ENCODE measurements around the gene RSAD1. TPM values are rescaled to one million over a fixed set of nuclear protein-coding genes. Genes with fewer than 3 reads are reported as not detected.

RSAD1 gene
- total and polyA plus RNA-seq, 2 donors = 17.0 to 29.2 TPM

DNA sequence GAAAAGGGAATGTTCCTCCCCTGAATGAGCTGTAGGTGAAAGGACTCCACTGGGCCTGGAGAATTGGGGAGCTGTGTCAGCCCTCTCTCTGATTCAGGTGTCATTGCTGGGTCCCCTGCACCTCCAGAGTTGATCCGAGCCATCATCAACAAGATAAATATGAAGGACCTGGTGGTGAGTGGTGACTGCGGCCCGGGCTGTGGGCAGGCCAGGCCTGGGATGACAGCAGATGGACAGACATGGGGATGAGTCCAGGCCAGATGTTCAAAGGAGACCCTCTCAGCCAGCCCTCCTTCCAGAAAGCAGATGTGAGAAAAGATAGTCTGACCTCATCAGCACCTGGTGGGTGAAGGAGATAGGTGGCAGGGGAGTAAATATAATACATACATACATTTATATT is 14.5 kb upstream of the RSAD1 start:
- DNase-seq (ENCODE audit: extremely low spot score) = no peak
- Histone ChIP-seq H3K27ac (ENCODE audit: low read depth) (no peak overlapping the region), H3K4me1 (ENCODE audit: insufficient read depth) (no peaks in the 10 kb centered on the region), H3K36me3 (ENCODE audit: insufficient read depth) (no peaks in the 10 kb centered on the region), H3K4me3 (ENCODE audit: low read depth, low read length) (no peak overlapping the region)
- WGBS = 93% methylated on average over 3 of the region's 3 CpGs

DNA sequence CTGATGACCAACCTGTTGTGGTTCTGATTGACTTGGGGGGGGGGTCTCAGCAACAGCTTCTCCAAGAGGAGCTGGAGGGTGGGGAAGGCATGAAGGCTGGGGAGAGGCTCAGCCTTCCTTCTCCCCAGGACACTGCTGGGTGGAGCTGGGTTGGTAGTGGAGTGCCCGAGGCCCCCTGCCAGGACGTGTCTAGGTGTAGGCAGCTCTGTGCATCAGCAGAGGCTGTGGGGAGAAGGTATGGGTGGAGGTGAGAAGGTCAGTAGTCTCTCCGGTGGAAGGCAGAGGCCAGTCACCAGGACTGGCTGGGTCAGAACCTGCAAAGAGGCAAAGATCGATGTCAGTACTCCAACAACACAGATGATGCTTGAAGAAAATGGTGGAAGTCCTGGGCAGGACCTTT is 13.9 kb upstream of the RSAD1 start:
- Histone ChIP-seq H3K27ac (ENCODE audit: low read depth) (no peak overlapping the region), H3K4me3 (ENCODE audit: low read depth, low read length) (no peak overlapping the region), H3K36me3 (ENCODE audit: insufficient read depth) (no peaks in the 10 kb centered on the region), H3K4me1 (ENCODE audit: insufficient read depth) (no peaks in the 10 kb centered on the region)
- DNase-seq (ENCODE audit: extremely low spot score) = no peak
- WGBS = 80% methylated on average over 4 of the region's 4 CpGs

DNA sequence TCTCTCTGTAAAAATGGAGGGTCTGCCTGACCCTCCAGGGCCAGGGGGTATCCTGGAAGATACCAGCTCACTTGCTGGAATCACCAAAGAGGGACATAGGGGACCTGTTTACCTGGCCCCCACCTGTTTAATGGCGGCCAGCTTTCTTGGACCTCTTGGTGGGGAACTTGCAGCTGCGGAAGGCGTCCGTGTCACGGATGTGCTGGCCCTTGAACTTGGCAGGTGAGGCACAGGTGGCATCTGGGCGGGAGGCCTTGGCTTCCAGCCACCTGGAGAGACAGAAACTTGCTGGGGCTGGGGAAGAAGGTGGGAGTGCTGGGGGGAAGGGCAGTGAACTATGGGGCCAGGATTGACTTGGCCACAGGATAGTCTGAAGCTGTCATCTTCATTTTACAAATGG is 13.5 kb upstream of the RSAD1 start:
- Histone ChIP-seq H3K4me1 (ENCODE audit: insufficient read depth) (no peaks in the 10 kb centered on the region), H3K27ac (ENCODE audit: low read depth) (no peak overlapping the region), H3K36me3 (ENCODE audit: insufficient read depth) (no peaks in the 10 kb centered on the region), H3K4me3 (ENCODE audit: low read depth, low read length) (no peak overlapping the region)
- no peak for DNase-seq (ENCODE audit: extremely low spot score)
- 94% methylated on average over 6 of the region's 6 CpGs for WGBS

DNA sequence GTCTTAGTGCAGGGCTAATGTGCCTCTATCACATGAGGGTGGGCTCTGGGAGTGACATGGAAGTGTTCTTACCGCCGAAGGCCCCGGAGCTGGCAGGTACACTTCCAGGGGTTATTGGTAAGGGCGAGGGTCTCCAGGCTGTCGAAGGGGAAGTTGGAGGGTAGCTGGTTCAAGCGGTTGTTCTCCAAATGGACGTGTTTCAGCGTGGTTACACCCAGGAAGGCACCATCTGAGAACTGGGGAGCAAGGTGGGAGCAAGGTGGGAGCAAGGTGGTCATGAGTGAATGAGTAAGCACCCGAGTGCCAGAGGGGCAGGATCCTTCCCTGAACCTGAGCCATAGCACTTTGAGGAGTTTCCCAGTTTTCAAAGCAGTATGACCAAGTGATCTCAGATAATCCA is 13.0 kb upstream of the RSAD1 start:
- Histone ChIP-seq H3K4me3 (ENCODE audit: low read depth, low read length) (no peak overlapping the region), H3K4me1 (ENCODE audit: insufficient read depth) (no peaks in the 10 kb centered on the region), H3K27ac (ENCODE audit: low read depth) (no peak overlapping the region), H3K36me3 (ENCODE audit: insufficient read depth) (no peaks in the 10 kb centered on the region)
- 96% methylated on average over 9 of the region's 9 CpGs for WGBS
- no peak for DNase-seq (ENCODE audit: extremely low spot score)

DNA sequence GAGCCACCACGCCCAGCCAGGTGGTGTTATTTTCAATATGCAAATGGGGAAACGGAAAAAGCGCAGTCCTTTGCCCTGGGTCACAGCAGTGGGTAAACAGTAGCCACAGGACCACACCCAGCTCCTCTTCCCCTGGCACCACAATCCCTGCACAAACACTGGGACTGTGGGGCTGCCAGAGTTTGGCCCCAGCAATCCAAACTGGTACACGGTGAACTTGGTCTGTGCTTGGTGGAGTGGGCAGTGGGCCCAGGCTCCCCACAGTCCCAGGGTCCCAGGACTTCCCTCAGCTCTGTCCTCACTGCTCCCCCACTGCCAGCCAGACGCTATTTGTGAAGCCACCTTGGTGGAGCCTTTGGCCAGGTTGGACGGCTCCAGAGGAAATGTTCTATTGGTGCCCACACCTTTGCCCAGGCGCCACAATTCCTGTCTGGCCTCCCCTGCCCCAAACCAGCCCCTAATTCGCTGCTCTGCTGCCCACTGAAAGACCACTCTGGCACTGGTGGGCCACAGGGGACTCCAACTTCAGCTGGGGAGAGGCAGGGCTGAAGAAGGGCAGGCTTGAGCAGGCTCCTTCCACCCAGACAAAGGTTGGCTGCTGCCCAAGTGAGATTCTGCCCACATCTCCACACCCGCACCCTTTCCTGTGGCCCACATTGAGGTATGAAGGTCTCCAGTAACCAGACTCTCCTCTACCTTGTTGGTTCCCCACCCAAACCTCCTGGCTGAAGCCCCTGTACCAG is 12.1 kb upstream of the RSAD1 start:
- 86% methylated on average over 9 of the region's 9 CpGs for WGBS
- no peak for DNase-seq (ENCODE audit: extremely low spot score)
- H3K36me3 ChIP-seq (ENCODE audit: insufficient read depth) = no peaks in the 10 kb centered on the region
- H3K27ac ChIP-seq (ENCODE audit: low read depth) = peak overlapping the region; percentile 57
- H3K4me1 ChIP-seq (ENCODE audit: insufficient read depth) = no peaks in the 10 kb centered on the region
- H3K4me3 ChIP-seq (ENCODE audit: low read depth, low read length) = no peak overlapping the region

DNA sequence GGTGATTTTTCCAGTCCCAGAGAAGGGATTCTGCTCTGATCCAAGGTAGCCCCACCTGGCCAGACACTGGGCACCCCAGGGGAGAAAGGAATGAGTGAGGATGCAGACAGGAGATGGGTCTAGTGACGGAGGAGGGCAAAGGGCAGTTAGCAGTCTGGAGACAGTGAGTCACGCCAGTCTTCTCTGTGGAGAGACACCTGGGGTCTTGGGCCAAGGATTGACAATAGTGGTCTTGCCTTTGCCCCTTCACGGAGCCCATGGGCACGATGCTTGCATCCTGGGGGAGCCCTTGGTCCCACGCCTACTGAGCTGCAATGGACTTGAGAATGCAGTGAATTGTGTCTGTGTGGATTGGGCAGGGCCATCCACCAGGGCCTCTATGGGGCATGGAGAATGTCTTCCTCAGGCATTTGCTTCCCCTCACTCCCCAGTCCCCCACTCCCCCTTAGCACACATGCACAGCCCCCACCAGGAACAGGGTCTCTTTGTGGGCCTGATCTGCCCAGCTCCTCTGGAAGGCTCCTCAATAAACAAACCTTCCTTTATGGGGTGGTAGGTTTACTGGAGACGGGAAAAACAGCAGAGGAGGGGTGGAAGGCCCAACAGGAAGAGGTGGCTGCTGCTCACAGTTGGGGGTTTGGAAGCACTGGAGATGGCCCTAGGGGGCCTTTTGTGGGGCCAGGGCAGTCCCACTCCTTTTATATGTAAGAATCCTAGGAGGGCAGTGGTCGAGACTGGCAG is 11.4 kb upstream of the RSAD1 start:
- peak overlapping the region; percentile 57 for H3K27ac ChIP-seq (ENCODE audit: low read depth)

DNA sequence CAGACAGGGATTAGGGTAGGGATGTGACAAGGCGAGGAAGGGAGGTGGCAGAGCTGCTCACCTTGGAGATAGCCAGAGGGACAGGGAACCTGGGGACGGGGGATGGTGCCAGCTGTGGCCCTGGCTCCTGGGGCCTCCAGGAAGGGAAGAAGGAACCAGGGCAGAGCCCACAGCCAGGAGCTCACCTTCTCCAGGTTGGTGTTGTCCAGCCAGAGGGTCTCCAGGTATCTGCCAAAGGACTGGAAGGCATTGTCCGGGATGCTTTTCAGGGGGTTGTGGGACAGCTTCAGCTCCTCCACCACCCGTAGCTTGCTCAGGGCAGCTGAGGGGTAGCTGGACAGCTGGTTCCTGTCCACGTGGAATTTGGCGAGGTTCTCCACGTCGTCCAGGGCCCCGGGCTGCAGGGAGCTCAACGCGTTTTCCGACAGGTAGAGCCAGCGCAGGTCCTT is 10.8 kb upstream of the RSAD1 start:
- DNase-seq (ENCODE audit: extremely low spot score) = no peak
- no peak overlapping the region for H3K4me3 ChIP-seq (ENCODE audit: low read depth, low read length)
- no peaks in the 10 kb centered on the region for H3K4me1 ChIP-seq (ENCODE audit: insufficient read depth)
- H3K36me3 ChIP-seq (ENCODE audit: insufficient read depth) = no peaks in the 10 kb centered on the region
- WGBS = 67% methylated on average over 13 of the region's 13 CpGs
- no peak overlapping the region for H3K27ac ChIP-seq (ENCODE audit: low read depth)

More for the DNA sequence above, 11.4 kb upstream of the RSAD1 start:
- DNase-seq (ENCODE audit: extremely low spot score) = no peak
- WGBS = 81% methylated on average over 7 of the region's 7 CpGs
- Histone ChIP-seq H3K4me3 (ENCODE audit: low read depth, low read length) (no peak overlapping the region), H3K4me1 (ENCODE audit: insufficient read depth) (no peaks in the 10 kb centered on the region), H3K36me3 (ENCODE audit: insufficient read depth) (no peaks in the 10 kb centered on the region)

DNA sequence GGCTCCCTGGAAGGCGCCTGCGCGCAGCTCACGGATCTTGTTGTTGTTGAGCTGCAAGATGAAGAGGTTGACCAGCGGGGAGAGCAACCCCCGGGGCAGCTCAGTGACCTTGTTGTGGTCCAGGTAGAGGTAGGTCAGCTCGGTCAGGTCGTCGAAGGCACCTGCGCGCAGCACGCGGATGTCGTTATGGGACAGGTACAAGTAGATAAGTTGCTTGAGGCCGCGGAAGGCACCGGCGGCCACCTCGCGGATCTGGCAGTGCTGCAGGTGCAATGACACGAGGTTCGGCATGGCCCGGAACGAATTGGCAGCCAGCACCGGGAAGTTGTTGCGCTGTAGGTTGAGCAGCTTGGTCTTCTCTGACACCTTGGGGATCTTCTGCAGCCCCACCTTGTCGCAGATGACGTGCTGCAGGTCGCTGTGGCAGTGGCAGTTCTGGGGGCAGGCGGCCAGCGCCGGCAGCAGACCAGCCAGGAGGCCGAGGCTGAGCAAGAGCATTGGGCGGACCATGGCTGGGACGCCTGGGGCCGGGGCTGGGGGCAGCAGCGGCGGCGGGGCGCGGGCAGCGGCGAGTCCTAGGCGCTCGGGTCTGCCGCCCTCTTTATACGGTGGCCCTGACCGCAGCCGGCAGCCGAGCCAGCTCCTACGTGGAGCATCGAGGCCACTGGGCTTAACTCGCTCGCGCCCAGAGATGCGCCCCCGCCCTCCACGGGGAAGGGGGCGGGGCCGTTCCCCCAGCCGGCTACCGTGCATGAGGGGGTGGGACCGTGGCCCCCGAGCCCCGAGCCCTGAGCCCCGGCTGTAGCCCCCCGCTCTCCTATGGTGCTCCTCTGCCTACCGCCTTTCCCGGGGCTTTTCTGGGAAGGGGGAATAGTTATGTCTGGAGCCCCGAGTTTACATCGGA is 10.1 kb upstream of the RSAD1 start, which contains the start of gene CHAD:
TSS of gene CHAD (minus strand) at position 577 of the 904 bp plus-strand sequence. CDS start at position 510, 67 bp downstream.
- no peaks in the 10 kb centered on the region for H3K36me3 ChIP-seq (ENCODE audit: insufficient read depth)
- peak within 1 kb of the TSS; percentile 33 for H3K4me3 ChIP-seq (ENCODE audit: low read depth, low read length)
- DNase-seq (ENCODE audit: extremely low spot score) = no peak
- WGBS = 27% methylated on average over 71 of the region's 71 CpGs
- H3K4me1 ChIP-seq (ENCODE audit: insufficient read depth) = no peaks in the 10 kb centered on the region
- H3K27ac ChIP-seq (ENCODE audit: low read depth) = no peak within 1 kb of the TSS

DNA sequence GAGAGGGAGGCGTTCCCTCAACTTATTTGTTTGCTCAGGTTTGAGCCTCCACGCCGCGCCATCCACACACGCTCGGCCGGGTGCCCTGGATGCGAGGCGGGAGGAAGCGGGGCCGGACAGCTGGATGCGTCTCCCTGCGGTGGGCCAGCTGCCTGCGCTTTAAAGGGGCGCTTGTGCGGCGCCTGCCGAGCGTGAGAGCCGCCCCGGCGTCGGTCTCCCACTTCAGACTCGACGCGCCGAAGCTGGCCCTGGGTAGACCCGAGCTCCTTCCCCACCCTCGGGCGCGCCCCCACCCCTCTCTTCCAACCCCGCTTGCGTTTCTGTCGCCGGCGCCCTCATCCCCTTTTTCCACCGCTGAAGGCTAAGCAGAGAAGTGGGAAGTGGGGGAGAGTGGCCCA is 9.5 kb upstream of the RSAD1 start:
- no peaks in the 10 kb centered on the region for H3K4me1 ChIP-seq (ENCODE audit: insufficient read depth)
- peak overlapping the region; percentile 33 for H3K4me3 ChIP-seq (ENCODE audit: low read depth, low read length)
- no peaks in the 10 kb centered on the region for H3K36me3 ChIP-seq (ENCODE audit: insufficient read depth)
- H3K27ac ChIP-seq (ENCODE audit: low read depth) = no peak overlapping the region
- no peak for DNase-seq (ENCODE audit: extremely low spot score)
- 10% methylated on average over 37 of the region's 37 CpGs for WGBS

DNA sequence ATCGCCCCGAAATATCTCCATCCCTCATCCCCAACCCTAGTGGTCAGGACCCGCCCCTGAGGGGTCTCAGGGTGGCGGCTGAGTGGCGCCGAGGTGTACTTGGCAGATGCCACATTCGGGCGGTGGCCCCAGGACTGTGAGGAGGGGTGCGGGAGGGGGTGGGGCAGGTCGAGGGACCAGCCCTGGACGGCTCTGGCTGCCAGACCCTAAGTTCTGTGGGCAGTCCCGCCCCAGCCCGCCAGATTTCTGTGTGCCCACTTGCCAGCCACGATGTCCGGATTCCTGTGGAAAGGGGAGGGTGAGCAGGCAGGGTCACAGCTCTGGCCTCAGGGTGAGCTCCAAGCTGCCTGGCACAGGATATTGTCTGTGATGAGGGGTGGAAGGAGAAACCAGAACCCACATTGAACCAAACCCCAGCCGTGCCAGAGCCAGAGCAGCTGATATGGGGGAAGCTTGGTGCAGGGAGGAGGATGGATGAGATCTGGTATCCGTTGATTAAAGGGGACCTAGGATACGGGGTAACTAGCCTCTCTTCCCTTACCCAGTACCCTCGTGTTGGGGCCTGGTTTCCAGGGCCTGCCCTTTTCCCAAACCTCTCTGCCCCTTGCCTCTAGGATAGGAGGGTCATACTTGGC is 8.9 kb upstream of the RSAD1 start:
- no peak overlapping the region for H3K4me3 ChIP-seq (ENCODE audit: low read depth, low read length)
- WGBS = 71% methylated on average over 19 of the region's 19 CpGs
- H3K4me1 ChIP-seq (ENCODE audit: insufficient read depth) = no peaks in the 10 kb centered on the region
- no peak for DNase-seq (ENCODE audit: extremely low spot score)
- H3K27ac ChIP-seq (ENCODE audit: low read depth) = no peak overlapping the region
- no peaks in the 10 kb centered on the region for H3K36me3 ChIP-seq (ENCODE audit: insufficient read depth)

DNA sequence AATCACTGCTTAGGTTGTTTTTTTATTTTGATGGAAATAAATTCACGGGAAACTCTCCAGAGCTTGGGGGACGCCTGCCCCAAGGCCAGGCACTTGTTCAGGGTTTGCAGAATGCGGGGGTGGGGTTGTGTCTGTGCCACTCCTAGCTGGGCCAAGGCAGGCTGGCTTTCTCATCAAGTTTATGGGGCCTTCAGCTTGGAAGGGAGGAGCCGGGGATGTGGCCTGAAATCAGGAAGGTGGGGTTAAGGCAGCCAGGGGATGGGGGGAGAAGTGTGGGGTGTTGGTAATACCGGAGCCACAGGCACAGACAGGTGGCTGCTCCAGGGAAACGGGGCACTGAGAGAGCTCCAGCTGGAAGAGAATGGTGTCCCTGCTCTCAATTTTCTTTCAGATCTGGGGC is 8.2 kb upstream of the RSAD1 start:
- H3K27ac ChIP-seq (ENCODE audit: low read depth) = no peak overlapping the region
- WGBS = 90% methylated on average over 6 of the region's 6 CpGs
- no peak for DNase-seq (ENCODE audit: extremely low spot score)

DNA sequence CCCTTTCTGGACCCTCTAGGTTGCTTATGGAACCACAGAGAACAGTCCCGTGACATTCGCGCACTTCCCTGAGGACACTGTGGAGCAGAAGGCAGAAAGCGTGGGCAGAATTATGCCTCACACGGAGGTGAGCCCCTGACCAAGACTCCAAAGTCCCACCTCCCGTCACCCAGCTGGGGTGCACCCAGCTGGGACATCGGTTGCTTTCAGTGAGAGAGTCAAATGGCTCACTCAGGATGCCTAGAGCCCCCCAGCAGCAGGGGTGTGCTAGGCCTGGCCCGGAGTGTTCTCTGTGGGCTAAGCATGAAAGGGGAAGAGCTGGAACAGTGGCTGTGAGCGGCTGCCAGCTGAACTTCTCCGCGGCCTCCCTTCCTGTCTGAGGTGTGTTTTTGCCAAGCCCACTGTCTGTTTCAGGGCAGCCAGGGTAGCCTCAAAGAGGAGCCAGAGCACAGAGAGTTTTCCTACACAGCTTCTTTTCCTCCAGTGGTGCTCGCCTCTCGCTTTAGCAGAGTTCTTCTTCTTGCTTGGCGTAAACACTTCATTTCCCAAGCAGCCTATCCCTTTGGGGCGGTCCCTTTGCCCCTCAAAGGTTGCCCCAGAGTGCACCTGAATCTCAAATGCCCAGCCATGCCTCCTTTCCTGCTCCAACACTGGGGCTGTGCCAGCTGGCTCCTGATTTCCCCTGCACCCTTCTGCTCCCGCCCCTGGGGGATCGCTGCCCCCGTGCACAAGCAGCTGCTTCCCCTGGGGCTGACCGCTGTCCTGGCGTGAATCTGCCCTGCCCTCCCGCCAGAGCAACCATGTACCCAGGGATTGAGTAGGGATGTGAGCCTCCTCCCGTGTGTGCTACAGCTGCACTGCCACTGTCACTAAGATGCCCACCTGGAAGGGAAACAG is 7.4 kb upstream of the RSAD1 start:
- Histone ChIP-seq H3K4me3 (ENCODE audit: low read depth, low read length) (no peak overlapping the region), H3K4me1 (ENCODE audit: insufficient read depth) (no peaks in the 10 kb centered on the region), H3K36me3 (ENCODE audit: insufficient read depth) (no peaks in the 10 kb centered on the region), H3K27ac (ENCODE audit: low read depth) (no peak overlapping the region)
- DNase-seq (ENCODE audit: extremely low spot score) = no peak
- 84% methylated on average over 22 of the region's 22 CpGs for WGBS

More for the DNA sequence above, 8.2 kb upstream of the RSAD1 start:
- Histone ChIP-seq H3K4me1 (ENCODE audit: insufficient read depth) (no peaks in the 10 kb centered on the region), H3K36me3 (ENCODE audit: insufficient read depth) (no peaks in the 10 kb centered on the region), H3K4me3 (ENCODE audit: low read depth, low read length) (no peak overlapping the region)

All from urinary bladder (tissue), 4 donors.